Left ventricle myocardium inferior (tissue), 1 donor: ENCODE results near the gene MUC5AC. TPM values are rescaled to one million over a fixed set of nuclear protein-coding genes. Genes with fewer than 3 reads are reported as not detected.
A peak's percentile ranks its signal among the peaks of the same experiment; 100 is the strongest.

Source experiments
- DNase-seq: peaks from one replicate; pipeline ENCODE4 v3.0.0-alpha.2; 2020
- H3K27ac ChIP-seq: fragments of 200-600 bp; replicated peaks from 2 replicates; pipeline ENCODE4 v1.8.0; 2021
- H3K27me3 ChIP-seq: fragments of 200-600 bp; 2 replicates; pipeline ENCODE4 v1.8.0; 2021; ENCODE audit warnings: low read depth
- H3K36me3 ChIP-seq: fragments of 200-600 bp; 2 replicates; pipeline ENCODE4 v1.8.0; 2021
- H3K4me1 ChIP-seq: fragments of 200-600 bp; 2 replicates; pipeline ENCODE4 v1.8.0; 2021
- H3K4me3 ChIP-seq: fragments of 200-600 bp; 2 replicates; pipeline ENCODE4 v1.8.0; 2021; ENCODE audit warnings: mild to moderate bottlenecking, moderate library complexity
- H3K9me3 ChIP-seq: fragments of 200-600 bp; replicated peaks from 2 replicates; pipeline ENCODE4 v1.8.0; 2021
- CTCF ChIP-seq: fragments of 200-600 bp; IDR thresholded peaks from 2 replicates; pipeline ENCODE4 v1.8.0; 2021; ENCODE audit warnings: antibody characterized with exemption, mild to moderate bottlenecking, borderline replicate concordance
- intact Hi-C: fragments of 100-400 bp; cut with micrococcal nuclease; formaldehyde crosslinking; loops from one replicate; pipeline ENCODE4 v1.11.0; 2022
- total RNA-seq: library from RNA; stranded (reverse); fragmentation: NEBNext Ultra II Directional; extraction: Animal tissue kit (Norgen Biotek cat#: 25700); gene quantifications from one replicate; pipeline ENCODE4 v1.2.1, GENCODE V29; 2021
- donor health status: DM: no; HTN: yes; CAD: no; lungs with severe emphysema.

Gene MUC5AC
- total RNA-seq, 1 donor from 2014 or later: not detected

- Histone ChIP-seq H3K4me1 (peaks cover 7% of the 10 kb centered on the region), H3K36me3 (no peaks in the 10 kb centered on the region), H3K4me3 (no peak overlapping the region), H3K27me3 (peaks cover 73% of the 10 kb centered on the region), H3K27ac (no peak overlapping the region), H3K9me3 (peaks cover 12% of the 10 kb centered on the region)
- DNase-seq: no peak
- intact Hi-C loops: loop anchor here (10.0 kb wide), 1 partner anchor 309 kb away; no protein-coding TSS in a partner anchor
- no peak for TF ChIP-seq CTCF
Measured at GRCh38 chr11:1205987-1206331, 48.2 kb downstream of the MUC5AC start.

GRCh38 chr11:1206391-1207271, 48.9 kb downstream of the MUC5AC start:
- Histone ChIP-seq H3K4me3 (no peak overlapping the region), H3K4me1 (peaks cover 7% of the 10 kb centered on the region), H3K9me3 (peaks cover 18% of the 10 kb centered on the region), H3K27me3 (peaks cover 70% of the 10 kb centered on the region), H3K36me3 (no peaks in the 10 kb centered on the region), H3K27ac (no peak overlapping the region)
- no peak for DNase-seq
- intact Hi-C loops: loop anchor here (10.0 kb wide), 1 partner anchor 308 kb away; no protein-coding TSS in a partner anchor
- TF ChIP-seq CTCF: no peak

GRCh38 chr11:1207401-1208143, 49.8 kb downstream of the MUC5AC start:
- DNase-seq: peak; percentile 7
- intact Hi-C loops: loop anchor here (10.0 kb wide), 1 partner anchor 307 kb away; no protein-coding TSS in a partner anchor
- H3K4me3 ChIP-seq: no peak overlapping the region
- no peak for TF ChIP-seq CTCF
- H3K36me3 ChIP-seq: no peaks in the 10 kb centered on the region
- H3K27me3 ChIP-seq: peaks cover 63% of the 10 kb centered on the region
- H3K9me3 ChIP-seq: peaks cover 28% of the 10 kb centered on the region
- peaks cover 7% of the 10 kb centered on the region for H3K4me1 ChIP-seq
- H3K27ac ChIP-seq: no peak overlapping the region

GRCh38 chr11:1208144-1208393, 50.3 kb downstream of the MUC5AC start:
- no peak overlapping the region for H3K27ac ChIP-seq

More at GRCh38 chr11:1208144-1208393, 50.3 kb downstream of the MUC5AC start:
- Histone ChIP-seq H3K9me3 (peaks cover 33% of the 10 kb centered on the region), H3K27me3 (peaks cover 59% of the 10 kb centered on the region), H3K36me3 (no peaks in the 10 kb centered on the region), H3K4me3 (no peak overlapping the region), H3K4me1 (peaks cover 3% of the 10 kb centered on the region)
- no peak for TF ChIP-seq CTCF
- DNase-seq: no peak
- intact Hi-C loops: loop anchor here (10.0 kb wide), 1 partner anchor 307 kb away; no protein-coding TSS in a partner anchor
